Liver (tissue), 2 donors: Measurements from ENCODE around the gene COMMD4.

Experiments used
- CTCF ChIP-seq: fragments of 150-350 bp; IDR thresholded peaks from 2 replicates; pipeline ENCODE4 v1.5.1; 2017; ENCODE audit warnings: improper control_type of control experiment, low read depth, low read length; ENCODE audit not compliant: missing input control
- ZBTB33 ChIP-seq: IDR thresholded peaks from 2 replicates; pipeline ENCODE4 v1.6.1; 2016; ENCODE audit warnings: antibody characterized with exemption
- donor health status: healthy.

GRCh38 chr15:75309711-75310110 lies 26.2 kb upstream of the COMMD4 start:
- TF ChIP-seq CTCF = no peak
- TF ChIP-seq ZBTB33 = no peak
